ENCODE data around the gene PRKCA.
"Not testable (repeated sequence)": the region's sequence is repeated elsewhere in the genome, so short reads cannot be mapped to it uniquely, and the experiment has no call there.

The PRKCA gene

DNA sequence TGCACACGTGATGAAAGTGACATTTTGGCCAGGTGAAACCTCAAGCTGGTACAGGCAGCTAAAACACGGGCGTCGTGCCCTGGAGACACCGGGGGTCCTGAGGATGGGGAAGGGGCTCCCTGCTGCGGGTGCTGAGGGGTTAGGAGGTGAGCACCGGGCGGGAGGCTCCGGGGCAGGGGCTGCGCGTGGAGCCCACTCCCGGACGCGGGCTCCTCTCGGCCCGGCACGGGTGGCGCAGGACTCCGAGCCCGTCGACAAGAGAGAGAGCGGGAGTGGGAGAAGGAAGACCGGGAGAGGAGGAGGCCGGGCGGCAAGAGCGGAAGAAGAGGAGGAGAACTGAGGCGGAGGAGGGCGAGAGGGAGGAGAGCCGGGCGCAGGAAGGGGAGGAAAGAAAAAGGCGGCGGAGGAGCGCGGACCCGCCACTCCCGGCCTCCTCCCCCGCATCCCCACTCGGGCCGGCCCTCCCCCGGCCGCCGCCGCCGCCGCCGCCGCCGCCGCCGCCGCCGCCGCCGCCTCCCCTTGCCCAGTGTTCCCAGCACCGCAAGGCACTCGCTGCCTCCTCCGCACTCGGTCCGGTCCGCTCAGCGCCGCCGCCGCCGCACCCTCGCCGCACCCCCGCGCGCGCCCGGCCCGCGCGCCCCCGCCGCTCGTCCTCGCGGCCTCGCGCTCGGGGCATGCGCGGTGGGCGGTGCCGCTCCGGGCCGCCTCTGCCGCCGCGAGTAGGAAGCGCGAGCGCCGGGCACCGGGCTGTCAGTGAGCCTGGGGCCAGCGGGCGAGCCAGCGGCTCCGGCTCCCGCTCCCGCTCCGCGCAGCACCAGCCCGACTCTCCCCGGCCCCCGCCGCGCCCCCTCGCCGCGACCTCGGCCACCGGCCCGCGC lies at the start of gene PRKCA:
Gene PRKCA, plus strand, starts transcription at position 750 of the 878 bp plus-strand sequence.
- DNase-seq, result peak; percentile 26

DNA sequence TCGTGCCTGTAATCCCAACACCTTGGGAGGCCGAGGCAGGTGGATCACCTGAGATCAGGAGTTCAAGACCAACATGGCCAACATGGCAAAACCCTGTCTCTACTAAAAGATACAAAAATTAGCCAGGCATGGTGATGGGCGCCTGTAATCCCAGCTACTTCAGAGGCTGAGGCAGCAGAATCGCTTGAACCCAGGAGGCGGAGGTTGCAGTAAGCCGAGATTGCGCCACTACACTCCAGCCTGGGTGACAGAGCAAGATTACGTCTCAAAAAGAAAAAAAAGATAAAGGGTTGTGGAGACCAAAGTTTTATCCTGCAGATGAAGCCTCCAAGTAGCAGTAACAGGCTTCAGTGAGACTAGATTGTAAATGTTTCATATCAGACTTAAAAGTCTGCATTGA lies 49.0 kb upstream of the PRKCA start:
- DNase-seq, result not testable (repeated sequence)

DNA sequence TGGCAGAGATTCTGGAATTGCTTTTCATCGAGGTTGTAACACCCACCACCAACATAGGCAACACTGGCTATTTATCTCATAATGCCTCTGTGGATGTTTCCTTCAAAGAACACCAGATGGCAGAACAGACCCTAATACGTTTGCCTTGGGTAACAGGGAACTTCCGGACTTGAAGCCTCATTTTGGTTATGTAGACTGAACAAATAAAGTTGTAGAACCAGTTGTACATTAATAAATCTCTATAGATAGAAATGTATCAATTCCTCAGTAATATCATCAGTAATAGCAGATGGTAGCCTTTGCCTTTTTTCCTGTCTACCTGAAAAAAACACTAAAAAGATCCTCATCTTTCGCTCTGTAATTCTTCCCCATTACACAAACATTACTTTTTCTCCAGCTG lies 47.3 kb upstream of the PRKCA start:
- DNase-seq, result peak; percentile 65

DNA sequence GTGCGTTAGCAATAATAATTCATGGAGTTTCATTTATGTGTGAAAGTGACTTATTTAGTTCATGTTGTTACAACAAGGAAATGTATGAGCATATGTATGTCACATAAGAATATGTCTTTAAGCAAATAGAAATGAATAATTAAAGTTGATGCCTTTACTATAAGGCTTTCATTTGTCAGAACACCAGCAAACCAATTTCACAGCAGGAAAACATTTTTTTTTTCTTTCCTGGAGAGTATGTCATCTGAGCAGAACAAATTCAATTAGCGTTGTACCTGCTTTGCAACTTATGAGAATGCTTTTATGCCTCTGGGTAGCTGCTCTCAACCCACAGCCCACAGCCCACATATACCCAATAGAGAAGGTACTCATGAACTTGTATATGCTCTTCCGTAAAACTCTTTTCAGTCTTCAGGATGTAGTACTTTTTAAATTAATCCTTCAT lies 46.9 kb upstream of the PRKCA start:
- no peak for DNase-seq

DNA sequence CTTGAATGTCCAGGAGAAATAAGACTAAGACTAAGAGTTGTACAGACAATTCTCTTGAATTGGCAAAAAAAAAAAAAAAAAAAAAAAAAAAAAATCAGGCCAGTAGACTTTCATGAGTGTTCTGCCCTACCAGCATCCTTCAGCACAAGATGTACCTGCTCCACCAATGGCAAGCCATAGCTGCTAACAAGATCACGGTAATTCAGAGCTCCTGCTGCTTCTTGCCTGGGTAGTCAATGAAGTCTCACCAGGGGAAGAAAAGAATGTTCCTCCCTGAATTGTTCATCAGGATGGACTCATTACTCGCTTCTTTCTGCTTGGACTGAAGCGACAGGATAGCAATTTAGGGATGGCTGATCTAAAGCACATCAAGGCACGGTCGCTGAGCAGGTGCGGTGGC lies 42.1 kb upstream of the PRKCA start:
- no peak for DNase-seq

DNA sequence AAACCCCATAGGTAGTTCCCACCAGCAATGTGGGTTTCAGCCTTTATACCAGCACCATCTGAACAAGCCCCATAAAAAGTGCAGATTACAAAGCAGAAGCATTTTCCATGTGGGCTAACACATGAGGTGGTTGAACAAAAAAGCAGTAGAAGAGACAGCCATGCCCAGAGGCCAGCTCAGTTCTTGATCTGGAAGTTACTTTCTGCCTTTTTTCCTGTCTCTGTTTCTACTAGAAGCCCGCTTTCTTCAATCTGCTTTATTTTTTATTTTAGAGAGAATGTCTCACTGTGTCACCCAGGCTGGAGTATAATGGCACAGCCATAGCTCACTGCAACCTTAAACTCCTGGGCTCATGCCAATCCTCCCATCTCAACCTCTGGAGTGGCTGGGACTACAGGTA lies 41.7 kb upstream of the PRKCA start:
- DNase-seq, result no peak

DNA sequence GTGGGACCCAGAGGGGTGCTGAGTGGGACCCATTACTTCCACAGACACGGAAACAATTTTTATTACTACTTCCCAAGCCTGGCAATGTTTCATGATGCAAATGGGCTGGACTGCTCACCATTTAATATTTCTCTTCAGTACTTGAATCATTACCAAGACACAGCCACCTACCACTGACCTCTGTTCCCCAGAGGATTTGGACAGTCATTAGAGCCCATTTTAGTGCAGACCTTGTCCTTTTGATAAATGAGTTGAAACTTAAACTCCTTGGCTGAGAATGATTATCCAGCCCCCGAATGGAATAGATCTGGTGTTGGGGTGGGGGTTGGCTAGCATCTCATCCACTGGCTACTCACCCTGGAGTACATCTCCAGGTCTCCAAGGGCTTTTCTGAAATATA lies 39.6 kb upstream of the PRKCA start:
- DNase-seq, result no peak

DNA sequence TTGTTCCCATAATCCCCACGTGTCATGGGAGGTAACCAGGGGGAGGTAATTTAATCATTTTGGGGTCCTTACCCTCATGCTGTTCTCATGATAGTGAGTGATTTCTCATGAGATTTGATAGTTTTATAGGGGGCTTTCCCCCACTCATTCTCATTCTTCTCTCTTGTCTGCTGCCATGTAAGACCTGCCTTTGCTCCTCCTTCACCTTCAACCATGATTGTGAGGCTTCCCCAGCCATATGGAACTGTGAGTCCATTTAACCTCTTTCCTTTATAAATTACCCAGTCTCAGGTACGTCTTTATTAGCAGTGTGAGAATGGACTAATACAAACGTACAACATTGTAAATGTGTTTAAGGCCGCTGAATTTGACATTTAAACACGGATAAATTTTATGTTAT lies 37.7 kb upstream of the PRKCA start:
- DNase-seq, result no peak

DNA sequence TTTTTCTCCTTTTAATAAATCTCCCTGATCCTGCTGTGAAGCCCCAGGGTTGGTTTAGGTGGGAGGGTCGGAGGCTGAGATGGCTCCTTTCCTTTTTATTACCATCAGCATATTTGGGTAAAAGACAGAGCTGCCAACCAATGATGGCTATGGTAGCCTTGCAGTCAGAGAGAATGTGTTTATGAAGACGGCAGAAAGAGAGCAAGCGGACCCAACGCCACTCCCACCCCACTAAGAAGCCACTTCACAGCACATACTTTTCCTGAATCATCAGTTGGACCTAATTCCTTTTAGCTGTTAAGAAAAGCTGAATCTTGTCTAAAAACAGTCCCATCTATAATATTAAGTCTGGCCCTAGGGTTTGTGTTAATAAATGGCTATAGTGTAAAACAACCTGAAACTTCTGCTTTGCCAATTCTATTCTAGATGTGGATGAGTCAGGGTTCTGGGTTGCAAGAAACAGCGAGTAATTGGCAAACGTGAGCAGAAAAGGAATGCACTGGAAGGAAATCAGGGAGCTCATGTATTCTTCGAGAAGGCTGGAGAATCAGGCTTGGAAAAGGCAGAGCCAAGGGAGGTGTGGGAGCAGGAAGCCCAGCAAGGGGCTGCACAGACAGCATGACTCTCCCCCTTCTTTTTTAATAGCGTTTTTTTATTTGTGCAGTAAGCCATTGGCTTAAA lies 34.0 kb upstream of the PRKCA start:
- no peak for DNase-seq

DNA sequence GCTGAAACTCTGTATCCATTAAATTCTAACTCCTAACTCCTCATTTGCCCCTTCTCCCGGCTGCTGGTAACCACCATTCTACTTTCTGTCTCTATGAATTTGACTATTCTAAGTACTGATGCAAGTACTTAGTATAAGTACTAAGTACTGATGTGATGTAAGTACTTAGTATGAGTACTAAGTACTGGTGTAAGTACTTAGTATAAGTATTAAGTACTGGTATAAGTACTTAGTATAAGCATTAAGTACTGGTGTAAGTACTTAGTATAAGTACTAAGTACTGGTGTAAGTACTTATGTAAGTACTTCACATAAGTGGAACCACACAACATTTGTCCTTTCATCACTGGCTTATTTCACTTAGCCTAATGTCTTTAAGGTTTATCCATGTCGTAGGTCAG lies 32.3 kb upstream of the PRKCA start:
- DNase-seq, result no peak

DNA sequence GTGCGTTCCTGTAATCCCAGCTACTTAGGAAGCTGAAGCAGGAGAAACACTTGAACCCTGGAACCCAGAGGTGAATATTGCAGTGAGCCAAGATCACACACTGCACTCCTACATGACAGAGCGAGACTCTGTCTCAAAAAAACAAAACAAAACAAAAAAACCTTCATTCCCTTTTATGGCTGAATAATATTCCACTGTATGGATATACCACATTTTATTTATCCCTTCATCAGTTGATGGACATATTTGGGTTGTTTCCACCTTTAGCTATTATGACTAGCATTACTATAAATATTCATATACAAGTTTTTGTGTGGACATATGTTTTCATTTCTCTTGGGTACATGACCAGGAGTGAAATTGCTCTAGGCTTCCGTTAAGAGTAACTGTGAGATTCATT lies 30.9 kb upstream of the PRKCA start:
- DNase-seq, result no peak

DNA sequence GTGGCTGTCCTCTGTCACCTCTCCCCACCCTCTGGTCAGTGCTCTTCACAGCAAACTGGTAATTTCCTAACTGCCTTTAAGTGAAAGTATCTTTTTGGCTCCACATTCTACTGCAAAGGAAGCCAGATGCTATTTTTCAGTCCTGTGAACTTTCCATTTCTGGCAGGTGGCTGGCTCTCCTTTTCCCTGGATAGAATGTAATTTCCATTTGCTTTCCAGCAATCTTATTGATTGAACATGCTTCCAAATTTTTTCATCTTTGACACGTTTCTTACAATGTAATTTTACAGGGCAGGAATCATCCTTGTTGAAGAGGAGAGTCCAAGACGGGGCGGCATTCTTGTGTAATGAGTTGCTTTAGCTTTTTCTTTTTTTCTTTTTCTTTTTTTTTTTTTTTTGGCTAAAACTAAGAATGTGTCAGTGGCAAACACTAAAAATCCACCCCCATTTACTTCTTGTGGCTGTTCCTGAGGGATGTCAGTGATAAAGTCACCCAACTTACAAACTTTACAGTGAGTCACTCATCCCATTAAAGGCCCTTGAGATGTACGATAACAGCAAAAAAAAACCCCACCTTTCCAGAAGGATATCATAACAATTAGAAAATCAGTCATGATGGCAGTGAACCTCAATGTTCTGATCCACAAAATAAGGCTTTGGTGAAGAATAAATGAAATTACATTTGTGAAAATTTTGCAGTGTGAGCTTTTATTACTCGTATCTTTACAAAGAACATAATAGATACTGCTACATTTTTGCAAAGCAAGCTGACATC lies 29.4 kb upstream of the PRKCA start:
- no peak for DNase-seq

DNA sequence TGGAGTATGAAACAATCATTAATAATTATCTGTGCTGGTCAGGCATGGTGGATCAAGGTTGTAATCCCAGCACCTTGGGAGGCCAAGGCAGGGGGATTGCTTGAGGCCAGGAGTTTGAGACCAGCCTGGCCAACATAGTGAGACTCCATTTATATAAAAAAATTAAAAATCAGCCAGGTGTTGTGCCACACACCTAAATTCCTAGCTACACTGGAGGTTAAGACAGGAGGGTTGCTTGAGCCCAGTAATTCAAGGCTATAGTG lies 28.9 kb upstream of the PRKCA start:
- DNase-seq, result no peak

DNA sequence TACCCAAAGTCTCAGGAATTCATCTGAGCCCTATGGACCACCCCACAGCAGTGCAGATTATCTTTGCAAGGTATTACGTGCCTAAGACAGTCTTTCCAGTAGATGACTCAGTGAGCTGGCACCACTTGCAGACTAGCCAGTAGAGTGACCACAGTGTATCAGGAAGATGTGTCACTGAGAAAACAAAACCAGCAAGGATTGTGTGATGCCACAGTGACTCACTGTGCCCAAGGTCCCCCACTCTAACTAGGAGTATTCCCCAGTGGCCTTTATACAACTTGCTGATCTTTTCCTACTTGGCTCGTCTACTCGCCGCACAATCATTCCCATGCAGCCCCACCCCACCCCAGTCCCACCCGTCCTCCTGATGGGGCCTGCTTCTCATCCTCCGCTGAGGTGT lies 26.8 kb upstream of the PRKCA start:
- no peak for DNase-seq

DNA sequence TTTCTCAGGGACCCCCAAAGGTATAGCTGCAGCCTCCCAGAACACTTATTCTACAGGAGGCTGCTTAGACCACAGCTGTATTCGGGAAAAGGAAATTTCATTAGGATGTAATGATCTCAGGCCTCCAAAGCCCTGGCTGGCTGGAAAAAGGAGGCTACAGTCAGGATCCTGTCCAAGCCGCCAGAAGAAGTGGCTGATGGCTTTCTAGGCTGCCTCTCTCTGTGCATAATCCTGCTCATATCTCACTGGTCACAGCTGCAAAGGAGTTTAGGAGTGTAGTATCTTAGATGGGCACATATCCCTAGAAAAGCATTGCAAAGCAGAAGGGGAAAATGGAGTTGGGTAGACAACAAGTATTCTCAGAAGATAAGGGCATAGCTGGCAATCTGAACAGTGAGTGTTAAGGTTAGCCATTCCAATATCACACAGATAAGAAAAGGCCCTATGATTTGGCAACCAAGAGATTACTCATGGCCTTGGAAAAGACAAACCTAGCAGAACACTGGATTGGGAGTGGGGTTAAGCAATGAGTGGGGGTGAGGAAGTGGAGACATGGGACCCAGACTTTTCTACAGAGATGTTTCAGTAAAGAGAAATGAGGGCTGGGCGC lies 26.0 kb upstream of the PRKCA start:
- DNase-seq, result no peak

DNA sequence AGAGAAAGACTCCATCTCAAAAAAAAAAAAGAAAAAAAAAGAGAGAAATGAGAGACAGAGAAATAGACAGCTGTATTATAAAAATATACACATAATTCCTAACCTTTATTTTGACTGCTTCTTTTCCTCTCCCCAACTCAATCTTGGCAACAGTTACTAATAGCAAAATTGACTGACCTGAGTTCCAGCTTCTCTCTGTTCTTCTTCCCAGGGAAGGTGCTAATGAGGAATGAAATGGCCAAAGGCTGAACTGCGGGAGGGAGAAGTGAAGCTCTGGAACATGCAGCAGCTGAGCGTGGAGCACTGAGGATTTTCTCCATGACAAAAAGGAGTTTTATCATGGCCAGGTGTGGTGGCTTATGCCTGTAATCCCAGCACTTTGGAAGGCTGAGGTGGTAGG lies 25.2 kb upstream of the PRKCA start:
- DNase-seq, result no peak

DNA sequence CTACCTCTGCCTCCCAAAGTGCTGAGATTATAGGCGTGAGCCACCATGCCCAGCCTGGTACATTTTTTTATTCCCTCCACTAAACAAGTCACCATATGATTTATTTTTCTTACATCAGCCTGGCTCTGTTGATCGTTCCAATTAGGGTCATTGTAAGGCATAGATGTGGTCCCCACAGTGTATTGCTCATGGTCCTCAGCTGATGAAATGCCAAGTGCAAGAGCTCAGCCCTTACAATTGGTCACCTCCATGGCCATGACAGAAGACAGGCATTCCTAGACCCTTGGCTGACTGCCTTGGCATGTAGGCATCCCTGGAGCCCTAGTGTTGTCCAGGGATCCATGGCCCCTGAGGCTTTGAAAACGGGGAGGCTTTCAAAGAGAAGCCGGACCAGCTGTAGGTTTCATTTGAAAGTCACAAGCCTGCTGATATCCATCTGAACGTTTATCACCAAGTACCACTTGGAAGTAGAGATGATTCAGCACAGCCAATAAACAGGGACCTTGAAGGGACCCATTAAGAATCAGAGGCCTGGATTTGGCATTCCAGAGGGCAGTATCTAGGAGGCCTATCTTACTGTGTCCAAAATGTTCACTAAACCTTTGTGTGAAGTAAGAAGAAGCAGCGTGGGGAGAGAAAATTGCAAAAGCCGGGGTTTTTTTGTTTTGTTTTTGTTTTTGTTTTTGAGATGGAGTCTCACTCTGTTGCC lies 20.6 kb upstream of the PRKCA start:
- no peak for DNase-seq

DNA sequence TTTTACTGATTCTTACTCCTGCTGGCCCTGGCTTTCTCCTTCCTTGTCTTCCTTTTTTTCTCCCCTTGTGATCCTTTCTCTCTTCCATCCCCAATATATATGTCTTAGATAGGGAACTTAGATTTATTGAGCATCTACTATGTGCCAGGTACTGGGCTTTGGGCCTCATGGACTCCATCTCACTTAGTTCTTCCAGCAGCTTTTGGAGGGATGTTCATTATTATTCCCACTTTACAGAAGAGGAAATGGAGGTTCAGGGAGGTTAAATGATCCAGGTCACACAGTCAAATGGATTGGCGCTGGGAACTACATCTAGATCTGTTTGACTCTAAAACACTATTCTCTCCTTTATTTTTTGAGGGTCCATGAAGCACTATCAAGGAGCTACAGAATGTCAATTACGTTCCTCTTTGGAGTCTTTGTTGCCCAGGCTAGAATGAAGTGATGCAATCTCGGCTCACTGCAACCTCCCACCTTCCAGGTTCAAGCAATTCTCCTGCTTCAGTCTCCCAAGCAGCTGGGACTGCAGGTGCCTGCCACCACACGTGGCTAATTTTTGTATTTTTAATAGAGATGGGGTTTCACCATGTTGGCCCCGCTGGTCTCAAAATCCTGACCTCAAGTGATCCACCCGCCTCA lies 19.0 kb upstream of the PRKCA start:
- no peak for DNase-seq

DNA sequence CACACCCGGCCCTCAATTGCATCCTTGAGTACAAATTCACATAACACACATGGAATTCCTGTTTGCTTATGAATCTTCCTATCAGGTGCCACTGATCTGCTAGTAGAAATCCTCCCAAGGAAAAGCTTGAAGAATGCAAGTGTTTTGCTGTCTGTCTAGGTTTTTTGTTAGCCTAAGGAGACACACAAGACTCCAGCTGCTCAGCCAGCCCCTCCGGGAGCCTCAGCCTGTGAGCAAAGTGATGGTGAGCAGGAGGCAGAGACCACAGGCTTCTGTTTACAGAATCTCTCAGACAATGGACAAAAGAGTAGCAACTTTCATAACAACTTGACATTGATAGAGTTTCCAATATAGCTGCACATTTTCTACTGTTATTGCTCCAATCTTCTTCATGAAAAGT lies 18.4 kb upstream of the PRKCA start:
- DNase-seq, result no peak

DNA sequence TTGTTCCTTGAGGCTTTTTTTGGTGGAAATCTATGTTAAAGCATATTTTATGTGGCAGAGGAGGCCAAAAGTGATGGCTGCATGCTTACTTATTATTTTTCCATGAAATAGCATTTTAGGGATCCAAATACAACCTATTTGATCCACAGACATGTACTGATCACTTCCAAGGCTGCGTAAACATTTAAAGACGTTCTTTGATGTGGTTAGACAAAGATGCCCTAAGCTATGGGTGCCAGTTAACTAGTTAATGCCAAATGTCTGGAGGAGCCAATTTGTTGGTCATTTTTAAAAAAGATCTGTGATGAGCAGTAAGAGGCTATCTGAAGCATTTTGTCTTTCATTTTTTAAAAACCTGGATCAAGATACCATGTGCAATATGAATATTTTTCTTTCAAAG lies 17.3 kb upstream of the PRKCA start:
- DNase-seq, result no peak

DNA sequence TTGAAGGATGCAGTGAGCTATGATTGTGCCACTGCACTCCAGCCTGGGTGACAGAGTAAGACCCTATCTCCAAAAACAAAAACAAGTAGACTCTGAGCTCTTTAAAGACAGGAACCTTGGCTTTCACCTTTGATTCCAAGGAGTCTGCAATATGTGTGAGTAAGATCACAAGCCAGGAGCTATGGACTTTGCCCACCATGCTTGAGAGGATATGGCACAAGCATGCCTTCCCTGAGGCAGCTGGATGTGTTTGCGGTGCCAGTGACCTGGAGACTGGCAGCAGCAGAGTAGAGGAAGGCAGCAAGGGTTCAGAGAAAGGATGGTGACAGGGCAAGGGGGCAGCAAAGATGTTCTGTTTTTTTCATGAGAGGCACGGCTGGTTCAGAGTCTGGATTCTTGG lies 14.5 kb upstream of the PRKCA start:
- DNase-seq, result no peak

DNA sequence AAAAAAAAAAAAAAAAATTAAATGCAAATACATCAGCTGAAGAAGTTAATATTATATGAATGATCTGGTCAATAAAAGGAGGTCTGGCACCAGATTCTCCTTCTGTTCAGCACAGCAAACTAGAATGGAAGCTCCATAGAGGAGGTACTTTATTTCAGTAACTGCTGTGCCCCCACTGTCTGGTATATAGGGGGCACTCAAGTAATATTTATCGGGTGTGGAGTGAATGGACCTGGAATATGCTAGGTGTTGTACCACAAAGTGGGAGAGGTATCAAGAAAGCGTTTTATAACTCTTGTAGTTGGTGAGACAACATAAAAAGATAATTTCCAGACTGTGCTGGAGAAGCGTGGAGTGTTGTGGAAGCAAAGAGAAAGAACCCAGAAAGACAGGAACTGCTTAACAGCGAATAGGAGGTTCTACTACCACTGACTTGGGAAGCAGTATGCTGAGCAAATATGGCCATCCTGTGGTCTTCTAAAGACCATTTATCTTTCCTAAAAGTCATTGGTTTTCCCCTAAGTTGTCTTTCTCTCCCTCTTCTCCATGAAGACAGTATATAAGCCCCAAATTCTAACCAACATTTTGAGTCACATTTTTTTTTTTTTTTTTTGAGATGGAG lies 12.2 kb upstream of the PRKCA start:
- no peak for DNase-seq
